Measurements from ENCODE around the gene CCDC33.

GRCh38 chr15:74364936-74365597 is 128.9 kb downstream of the CCDC33 start:
- no peak for TF ChIP-seq CTCF (IDR thresholded peaks at IDR 0.05)
- no peak for TF ChIP-seq POLR2A (IDR thresholded peaks at IDR 0.05)

Measured in uterus (tissue), 2 donors.